NCI-H2227 treated with DMSO at 0.1 percent for 48 hours (cell line): Measurements from ENCODE around the gene FXYD5.
A peak's percentile ranks its signal among the peaks of the same experiment; 100 is the strongest.

Experiments used
- DNase-seq: peaks from one replicate; lab custom pipeline; 2025; lab: John Stamatoyannopoulos, UW

Gene FXYD5

GRCh38 chr19:35154525-35155406 is at the start of gene FXYD5:
Gene FXYD5 (plus strand): TSS chr19:35154735. CDS start chr19:35155551, 816 bp downstream.
- DNase-seq: peak; percentile 80

- DNase-seq: no peak
Observed at GRCh38 chr19:35105047-35105410, 49.5 kb upstream of the FXYD5 start.

- no peak for DNase-seq
Observed at GRCh38 chr19:35105411-35106290, 48.9 kb upstream of the FXYD5 start.

- no peak for DNase-seq
Observed at GRCh38 chr19:35106291-35106583, 48.3 kb upstream of the FXYD5 start.

- DNase-seq: no peak
Observed at GRCh38 chr19:35106898-35107541, 47.5 kb upstream of the FXYD5 start.

- no peak for DNase-seq
Observed at GRCh38 chr19:35107545-35107944, 47.0 kb upstream of the FXYD5 start.

GRCh38 chr19:35108730-35109129 is 45.8 kb upstream of the FXYD5 start:
- DNase-seq: no peak

- no peak for DNase-seq
Observed at GRCh38 chr19:35109395-35110112, 45.0 kb upstream of the FXYD5 start.

- DNase-seq: no peak
Observed at GRCh38 chr19:35110974-35111373, 43.6 kb upstream of the FXYD5 start.

- DNase-seq: no peak
Observed at GRCh38 chr19:35112995-35113688, 41.4 kb upstream of the FXYD5 start.

GRCh38 chr19:35114353-35115176 is 40.0 kb upstream of the FXYD5 start:
- DNase-seq: peak; percentile 85

GRCh38 chr19:35115177-35115951 is 39.2 kb upstream of the FXYD5 start, which contains the start of gene FXYD3:
Gene FXYD3 (plus strand): TSS chr19:35115823. CDS start chr19:35119377, 3,554 bp downstream.
- DNase-seq: no peak

- no peak for DNase-seq
Observed at GRCh38 chr19:35116072-35116801, 38.3 kb upstream of the FXYD5 start.

- peak; percentile 52 for DNase-seq
Observed at GRCh38 chr19:35117116-35117515, 37.4 kb upstream of the FXYD5 start.

GRCh38 chr19:35117799-35118198 is 36.7 kb upstream of the FXYD5 start:
- no peak for DNase-seq

GRCh38 chr19:35118268-35119020 is 36.1 kb upstream of the FXYD5 start:
- DNase-seq: no peak

GRCh38 chr19:35119091-35119490 is 35.4 kb upstream of the FXYD5 start:
- DNase-seq: no peak

- DNase-seq: no peak
Observed at GRCh38 chr19:35119578-35120155, 34.9 kb upstream of the FXYD5 start.
